Heart left ventricle (tissue), 16 donors: ENCODE measurements around the gene LAPTM4A. TPM values are rescaled to one million over a fixed set of nuclear protein-coding genes. Genes with fewer than 3 reads are reported as not detected.
"Not testable (repeated sequence)": the region's sequence is repeated elsewhere in the genome, so short reads cannot be mapped to it uniquely, and the experiment has no call there.

Experiments
- ATAC-seq, 4 donors: fragments of 200-7000 bp; cut with Tn5 transposase; one replicate each; pipeline ENCODE4 v1.9.1; 2020 to 2022; ENCODE audit warnings: moderate library complexity in 4 of 4, mild to moderate bottlenecking in 3 of 4, moderate number of reproducible peaks in 1 of 4
- DNase-seq, 5 donors: peaks; one replicate each; pipeline ENCODE4 v3.0.0-alpha.2; 2020
- H3K27ac ChIP-seq, 12 donors: fragments of 200-600 bp; sonication (generic) in 4 of 12; one replicate each; pipeline versions ENCODE4 v1.5.0 to v1.8.0; 2016 to 2022; ENCODE audit warnings: mild to moderate bottlenecking in 2 of 12
- H3K27me3 ChIP-seq, 9 donors: fragments of 200-600 bp; sonication (generic) in 2 of 9; one replicate each; pipeline versions ENCODE4 v1.5.1 to v1.8.0; 2016 to 2022; ENCODE audit warnings: mild to moderate bottlenecking in 3 of 9
- H3K36me3 ChIP-seq, 9 donors: fragments of 200-600 bp; sonication (generic) in 2 of 9; one replicate each; pipeline versions ENCODE4 v1.5.0 to v1.8.0; 2018 to 2022; ENCODE audit warnings: mild to moderate bottlenecking in 2 of 9
- H3K4me1 ChIP-seq, 12 donors: fragments of 200-600 bp; sonication (generic) in 4 of 12; one replicate each; pipeline versions ENCODE4 v1.5.0 to v1.8.0; 2016 to 2022; ENCODE audit warnings: mild to moderate bottlenecking in 3 of 12
- H3K4me3 ChIP-seq, 12 donors: fragments of 200-600 bp; sonication (generic) in 4 of 12; one replicate each; pipeline versions ENCODE4 v1.5.0 to v1.8.0; 2017 to 2022; ENCODE audit warnings: mild to moderate bottlenecking in 9 of 12, moderate library complexity in 4 of 12
- H3K9me3 ChIP-seq, 12 donors: fragments of 200-600 bp; sonication (generic) in 4 of 12; one replicate each; pipeline versions ENCODE4 v1.5.0 to v1.8.0; 2016 to 2022; ENCODE audit warnings: mild to moderate bottlenecking in 1 of 12
- POLR2A ChIP-seq, 2 donors: fragments of 450-650 bp; IDR thresholded peaks; one replicate each; pipeline ENCODE4 v1.6.1; 2017; ENCODE audit warnings: antibody characterized with exemption in 2 of 2, mild to moderate bottlenecking in 2 of 2, moderate library complexity in 2 of 2
- WGBS, 4 donors: extraction: QIAGEN DNeasy Blood & Tissue Kit in 2 of 4; methylation state at CpG; one replicate each; pipeline versions ENCODE4 v1.1.5 to v1.1.7; 2013 to 2018; 5-methylcytosine and 5-hydroxymethylcytosine counted together
- intact Hi-C, 10 donors: fragments of 100-400 bp; cut with DNase I; formaldehyde crosslinking; loops; one replicate each; pipeline versions ENCODE4 v1.11.1 to v1.14.2; 2022
- polyA plus RNA-seq, 2 donors: library from polyadenylated mRNA; stranded (reverse); fragments of 200-250 nt; gene quantifications; one replicate each; pipeline ENCODE4 v1.2.3, GENCODE V29; 2013
- total RNA-seq, 9 donors: library from RNA; depleted of rRNA in 2 of 9; stranded (reverse); fragments of >200 nt in 2 of 9; fragmentation: NEBNext Ultra II Directional in 3 of 9; extraction: Animal tissue kit (Norgen Biotek cat#: 25700) in 3 of 9; gene quantifications; one replicate each; pipeline versions ENCODE4 v1.1.0 to v1.2.4, GENCODE V29; 2016 to 2023
- TF ChIP-seq, protein P1 (sequence below), 12 donors: fragments of 200-600 bp; sonication (generic) in 4 of 12; IDR thresholded peaks; one replicate each; pipeline versions ENCODE4 v1.5.0 to v1.8.0; 2018 to 2022; ENCODE audit warnings: antibody characterized with exemption in 12 of 12, mild to moderate bottlenecking in 5 of 12
- donor health status: ischemic (EF 13 %, LVEDD 7.1; RV severe dilation, severe dysfunction).
- donor health status: healthy with polysubstance abuse.
- donor health status: DM: no; HTN: yes; CAD: no.
- donor health status: DM: no; HTN: no; CAD: no.
- donor health status: ischemic (EF 25% LVEDD 6.9; RV normal size, moderate dysfunction).
- donor health status: ischemic (EF 25% LVEDD 5.7; RV mildly dilated, moderate dysfunction).
- donor health status: healthy.
- donor health status: DM: yes; HTN: yes; CAD: no.
- donor health status: ischemic (EF 35%, LVEDD 5.7; RV mildly dilated, moderate dysfunction).
- donor health status: nonischemic (EF 11% LVEDD 7.7; RV severe dilation, severe dysfunction).
- donor health status: DM: yes; HTN: yes; CAD: no.
- donor health status: PGD.
- donor health status: ischemic (EF 29% LVEDD 5.4; RV normal size, mild dysfunction).
- donor health status: nonischemic (EF 23%, LVEDD 6.1; RV moderate dilation, normal function).

LAPTM4A gene
- total and polyA plus RNA-seq, 11 donors = 107 to 241 (median 177) TPM

DNA sequence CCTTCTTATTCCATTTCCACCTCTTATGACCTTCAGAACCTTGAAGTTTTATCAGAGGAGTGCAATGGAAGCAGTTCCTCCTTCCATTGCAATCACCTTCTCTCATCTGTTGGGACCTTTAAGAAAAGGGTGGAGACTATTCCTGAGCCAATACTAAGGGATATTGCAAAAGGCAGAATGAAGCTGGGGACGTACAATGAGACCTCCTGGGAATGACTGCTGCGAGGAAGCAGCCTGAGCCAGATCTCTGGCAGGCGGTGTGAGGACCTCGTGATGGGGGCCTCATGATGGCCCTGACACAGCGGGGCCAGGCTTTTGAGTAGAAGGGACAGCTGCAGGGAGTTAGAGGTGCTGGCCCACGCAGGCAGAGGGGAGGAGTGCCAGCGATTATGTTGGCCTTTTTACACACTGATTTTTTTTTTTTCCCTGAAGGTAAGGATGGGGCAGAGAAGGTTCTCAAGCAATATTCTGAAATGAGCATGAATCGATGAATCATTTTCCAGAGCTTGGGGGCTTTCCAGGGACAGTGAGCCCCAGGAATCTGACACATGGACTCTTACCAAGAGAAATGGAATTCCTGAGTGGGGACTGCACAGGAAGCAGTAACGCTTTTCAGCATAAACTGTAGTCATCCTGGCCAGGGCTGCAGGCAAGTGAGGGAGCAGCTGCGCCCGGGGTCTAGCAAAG, 40.0 kb upstream of the LAPTM4A start:
- Histone ChIP-seq H3K36me3 (no peaks in the 10 kb centered on the region), H3K27me3 (no peaks in the 10 kb centered on the region), H3K9me3 (no peaks in the 10 kb centered on the region), H3K4me3 (peak overlapping the region in 1 of 12 donors; percentile 4), H3K4me1 (peaks cover 0 to 24% (median 5%) of the 10 kb centered on the region in 12 donors), H3K27ac (peak overlapping the region in 8 of 12 donors; percentile 5 to 53 (median 35))
- ATAC-seq = peak; percentile 60 to 81 (median 74)
- TF ChIP-seq, protein P1, sequence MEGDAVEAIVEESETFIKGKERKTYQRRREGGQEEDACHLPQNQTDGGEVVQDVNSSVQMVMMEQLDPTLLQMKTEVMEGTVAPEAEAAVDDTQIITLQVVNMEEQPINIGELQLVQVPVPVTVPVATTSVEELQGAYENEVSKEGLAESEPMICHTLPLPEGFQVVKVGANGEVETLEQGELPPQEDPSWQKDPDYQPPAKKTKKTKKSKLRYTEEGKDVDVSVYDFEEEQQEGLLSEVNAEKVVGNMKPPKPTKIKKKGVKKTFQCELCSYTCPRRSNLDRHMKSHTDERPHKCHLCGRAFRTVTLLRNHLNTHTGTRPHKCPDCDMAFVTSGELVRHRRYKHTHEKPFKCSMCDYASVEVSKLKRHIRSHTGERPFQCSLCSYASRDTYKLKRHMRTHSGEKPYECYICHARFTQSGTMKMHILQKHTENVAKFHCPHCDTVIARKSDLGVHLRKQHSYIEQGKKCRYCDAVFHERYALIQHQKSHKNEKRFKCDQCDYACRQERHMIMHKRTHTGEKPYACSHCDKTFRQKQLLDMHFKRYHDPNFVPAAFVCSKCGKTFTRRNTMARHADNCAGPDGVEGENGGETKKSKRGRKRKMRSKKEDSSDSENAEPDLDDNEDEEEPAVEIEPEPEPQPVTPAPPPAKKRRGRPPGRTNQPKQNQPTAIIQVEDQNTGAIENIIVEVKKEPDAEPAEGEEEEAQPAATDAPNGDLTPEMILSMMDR (IDR thresholded peaks at IDR 0.05) = no peak
- no peak for TF ChIP-seq POLR2A (IDR thresholded peaks at IDR 0.05)
- peak in 4 of 5 donors; percentile 54 to 85 (median 61) for DNase-seq
- intact Hi-C loops = loop anchor here in 2 of 10 donors (5.0 kb wide), 2 partner anchors 34 to 39 kb away; partner anchors contain the start of gene LAPTM4A (in 1 of the 2)
- 30 to 44% (median 37%) methylated on average over 11 of the region's 11 CpGs for WGBS, 4 donors

DNA sequence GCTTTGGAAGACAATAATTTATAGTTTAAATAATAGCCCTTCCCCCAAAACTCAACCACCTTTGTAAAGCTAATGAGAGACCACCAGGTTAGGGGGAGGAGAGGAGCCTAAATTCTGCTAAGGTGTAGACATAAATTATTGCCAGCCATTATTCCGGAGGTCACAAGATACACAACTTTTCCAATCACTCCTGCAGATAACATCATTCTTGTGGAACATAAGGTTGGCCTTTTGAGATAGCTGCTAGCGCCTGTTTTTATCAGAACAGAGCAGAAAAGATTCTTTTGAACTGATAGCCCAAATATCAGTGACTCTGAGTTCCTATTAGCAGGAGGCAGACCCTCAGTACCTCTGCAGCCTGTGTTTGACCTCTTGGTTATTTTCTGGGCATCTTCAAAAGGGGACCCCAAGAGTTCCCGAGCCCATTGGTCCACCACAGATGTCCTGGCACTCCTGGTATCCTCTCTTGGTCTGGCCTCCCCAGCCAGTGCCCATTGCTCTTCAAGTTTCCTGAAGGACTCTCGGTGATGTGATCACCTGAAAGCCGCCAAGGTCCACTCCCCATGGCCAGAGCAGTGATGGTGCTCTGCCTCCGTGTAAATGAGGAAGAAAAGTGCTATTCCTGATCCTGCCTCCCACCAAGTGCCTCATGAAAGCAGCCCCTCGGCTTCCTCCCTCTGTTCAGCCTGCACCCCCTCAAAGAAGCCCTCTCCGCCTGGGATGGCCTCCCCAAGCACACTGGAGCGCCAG, 38.5 kb upstream of the LAPTM4A start:
- no peak for ATAC-seq
- Histone ChIP-seq H3K9me3 (no peaks in the 10 kb centered on the region), H3K4me1 (peaks cover 0 to 24% (median 5%) of the 10 kb centered on the region in 12 donors), H3K36me3 (no peaks in the 10 kb centered on the region), H3K27ac (no peak overlapping the region), H3K27me3 (no peaks in the 10 kb centered on the region), H3K4me3 (no peak overlapping the region)
- intact Hi-C loops = loop anchor here in 2 of 10 donors (5.0 kb wide), 2 partner anchors 33 to 38 kb away; partner anchors contain the start of gene LAPTM4A (in 1 of the 2)
- 88 to 93% (median 91%) methylated on average over 9 of the region's 9 CpGs for WGBS, 4 donors
- DNase-seq = no peak
- TF ChIP-seq POLR2A (IDR thresholded peaks at IDR 0.05) = no peak
- TF ChIP-seq, protein P1 (IDR thresholded peaks at IDR 0.05) = no peak

DNA sequence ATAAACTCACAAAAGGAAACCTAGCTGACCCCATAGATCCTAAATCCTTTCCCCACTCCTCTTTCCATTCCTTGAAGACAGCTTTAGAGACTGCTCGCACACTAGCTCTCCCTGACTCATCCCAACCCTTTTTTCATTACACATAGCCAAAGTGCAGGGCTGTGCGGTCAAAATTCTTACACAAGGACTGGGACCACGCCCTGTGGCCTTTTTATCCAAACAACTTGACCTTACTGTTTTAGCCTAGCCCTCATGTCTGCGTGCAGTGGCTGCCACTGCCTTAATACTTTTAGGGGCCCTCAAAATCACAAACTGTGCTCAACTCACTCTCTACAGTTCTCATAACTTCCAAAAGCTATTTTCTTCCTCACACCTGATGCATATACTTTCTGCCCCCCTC, 34.5 kb upstream of the LAPTM4A start:
- H3K27ac ChIP-seq, H3K36me3 ChIP-seq, H3K9me3 ChIP-seq, H3K4me1 ChIP-seq, ATAC-seq, intact Hi-C loops, H3K4me3 ChIP-seq, H3K27me3 ChIP-seq, DNase-seq: not testable (repeated sequence)
- 90 to 95% (median 90%) methylated on average over 4 of the region's 4 CpGs for WGBS, 4 donors

DNA sequence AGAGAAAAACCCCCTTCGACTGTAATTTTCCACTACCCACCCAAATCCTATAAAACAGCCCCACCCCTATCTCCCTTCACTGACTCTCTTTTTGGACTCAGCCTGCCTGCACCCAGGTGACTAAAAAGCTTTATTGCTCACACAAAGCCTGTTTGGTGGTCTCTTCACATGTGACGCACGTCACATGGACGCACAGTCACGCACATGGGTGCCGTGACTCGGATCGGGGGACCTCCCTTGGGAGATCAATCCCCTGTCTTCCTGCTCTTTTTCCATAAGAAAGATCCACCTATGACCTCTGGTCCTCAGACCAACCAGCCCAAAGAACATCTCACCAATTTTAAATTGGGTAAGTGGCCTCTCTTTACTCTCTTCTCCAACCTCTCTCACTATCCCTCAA, 31.4 kb upstream of the LAPTM4A start:
- H3K27ac ChIP-seq, H3K4me1 ChIP-seq, H3K9me3 ChIP-seq, ATAC-seq, H3K4me3 ChIP-seq, intact Hi-C loops, H3K27me3 ChIP-seq, DNase-seq, H3K36me3 ChIP-seq: not testable (repeated sequence)
- 89 to 98% (median 92%) methylated on average over 8 of the region's 8 CpGs for WGBS, 4 donors

DNA sequence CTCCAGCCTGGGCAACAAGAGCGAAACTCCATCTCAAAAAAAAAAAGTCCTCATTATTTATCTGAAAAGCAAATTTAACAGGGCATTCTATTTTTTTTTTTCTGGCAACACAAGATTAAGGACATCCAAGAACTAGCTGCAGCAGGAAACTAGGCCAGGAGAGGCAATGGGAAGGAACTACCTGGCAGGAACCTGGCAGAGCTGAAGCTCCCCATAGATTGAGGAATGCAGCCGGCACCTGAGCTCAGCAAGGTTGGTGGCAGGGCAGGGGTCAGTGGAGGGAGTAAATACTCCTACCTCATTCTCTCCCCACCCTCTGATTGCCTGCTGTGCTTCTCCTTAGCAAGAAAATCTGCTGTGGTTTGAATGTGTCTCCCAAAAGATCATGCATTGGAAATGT, 30.4 kb upstream of the LAPTM4A start:
- no peak overlapping the region for H3K27ac ChIP-seq
- peaks cover 0 to 5% (median 0%) of the 10 kb centered on the region in 12 donors for H3K9me3 ChIP-seq
- TF ChIP-seq, protein P1 (IDR thresholded peaks at IDR 0.05) = no peak
- TF ChIP-seq POLR2A (IDR thresholded peaks at IDR 0.05) = no peak
- no peak overlapping the region for H3K4me3 ChIP-seq
- DNase-seq = no peak
- H3K27me3 ChIP-seq = no peaks in the 10 kb centered on the region
- no peaks in the 10 kb centered on the region for H3K36me3 ChIP-seq
- WGBS, 4 donors = 87 to 97% (median 93%) methylated on average over 2 of the region's 2 CpGs
- intact Hi-C loops = no loop called here
- no peaks in the 10 kb centered on the region for H3K4me1 ChIP-seq
- ATAC-seq = no peak
